ENCODE measurements around the gene RAPGEF4. TPM values are rescaled to one million over a fixed set of nuclear protein-coding genes. Genes with fewer than 3 reads are reported as not detected.

RAPGEF4 gene
- total RNA-seq, 1 donor from 2014 or later: 8.7 TPM

- Mint-ChIP-seq H3K36me3 (ENCODE audit: unreplicated experiment) (no peaks in the 10 kb centered on the region), H3K27ac (ENCODE audit: unreplicated experiment) (no peak overlapping the region), H3K9me3 (ENCODE audit: unreplicated experiment) (no peaks in the 10 kb centered on the region), H3K4me3 (ENCODE audit: unreplicated experiment) (no peak overlapping the region), H3K27me3 (ENCODE audit: unreplicated experiment) (no peaks in the 10 kb centered on the region), H3K4me1 (ENCODE audit: low read depth, unreplicated experiment) (peaks cover 6% of the 10 kb centered on the region)
- TF ChIP-seq CTCF (IDR thresholded peaks at IDR 0.05; ENCODE audit: partially characterized antibody, unreplicated experiment): no peak
- DNase-seq: no peak
Measured at GRCh38 chr2:173021939-173022371, 286.3 kb downstream of the RAPGEF4 start.

GRCh38 chr2:173023718-173024117 is 288.1 kb downstream of the RAPGEF4 start:
- Mint-ChIP-seq H3K27ac (ENCODE audit: unreplicated experiment) (no peak overlapping the region), H3K9me3 (ENCODE audit: unreplicated experiment) (no peaks in the 10 kb centered on the region), H3K4me3 (ENCODE audit: unreplicated experiment) (no peak overlapping the region), H3K4me1 (ENCODE audit: low read depth, unreplicated experiment) (peaks cover 8% of the 10 kb centered on the region), H3K27me3 (ENCODE audit: unreplicated experiment) (no peaks in the 10 kb centered on the region), H3K36me3 (ENCODE audit: unreplicated experiment) (no peaks in the 10 kb centered on the region)
- no peak for DNase-seq
- TF ChIP-seq CTCF (IDR thresholded peaks at IDR 0.05; ENCODE audit: partially characterized antibody, unreplicated experiment): no peak

GRCh38 chr2:173026479-173026878 is 290.8 kb downstream of the RAPGEF4 start:
- TF ChIP-seq CTCF (IDR thresholded peaks at IDR 0.05; ENCODE audit: partially characterized antibody, unreplicated experiment): no peak
- no peaks in the 10 kb centered on the region for H3K9me3 Mint-ChIP-seq (ENCODE audit: unreplicated experiment)
- H3K36me3 Mint-ChIP-seq (ENCODE audit: unreplicated experiment): no peaks in the 10 kb centered on the region
- H3K4me3 Mint-ChIP-seq (ENCODE audit: unreplicated experiment): no peak overlapping the region
- no peaks in the 10 kb centered on the region for H3K27me3 Mint-ChIP-seq (ENCODE audit: unreplicated experiment)
- no peak overlapping the region for H3K27ac Mint-ChIP-seq (ENCODE audit: unreplicated experiment)
- no peak for DNase-seq
- H3K4me1 Mint-ChIP-seq (ENCODE audit: low read depth, unreplicated experiment): peaks cover 8% of the 10 kb centered on the region

GRCh38 chr2:173027181-173028128 is 291.8 kb downstream of the RAPGEF4 start:
- H3K27me3 Mint-ChIP-seq (ENCODE audit: unreplicated experiment): no peaks in the 10 kb centered on the region
- peak; percentile 94 for TF ChIP-seq CTCF (IDR thresholded peaks at IDR 0.05; ENCODE audit: partially characterized antibody, unreplicated experiment)

GRCh38 chr2:173028141-173028540 is 292.5 kb downstream of the RAPGEF4 start:
- Mint-ChIP-seq H3K9me3 (ENCODE audit: unreplicated experiment) (no peaks in the 10 kb centered on the region), H3K4me1 (ENCODE audit: low read depth, unreplicated experiment) (peaks cover 8% of the 10 kb centered on the region), H3K27me3 (ENCODE audit: unreplicated experiment) (no peaks in the 10 kb centered on the region), H3K36me3 (ENCODE audit: unreplicated experiment) (no peaks in the 10 kb centered on the region), H3K27ac (ENCODE audit: unreplicated experiment) (no peak overlapping the region), H3K4me3 (ENCODE audit: unreplicated experiment) (no peak overlapping the region)
- no peak for TF ChIP-seq CTCF (IDR thresholded peaks at IDR 0.05; ENCODE audit: partially characterized antibody, unreplicated experiment)
- DNase-seq: no peak

More at GRCh38 chr2:173027181-173028128, 291.8 kb downstream of the RAPGEF4 start:
- no peaks in the 10 kb centered on the region for H3K36me3 Mint-ChIP-seq (ENCODE audit: unreplicated experiment)
- no peak overlapping the region for H3K27ac Mint-ChIP-seq (ENCODE audit: unreplicated experiment)
- peaks cover 8% of the 10 kb centered on the region for H3K4me1 Mint-ChIP-seq (ENCODE audit: low read depth, unreplicated experiment)
- H3K9me3 Mint-ChIP-seq (ENCODE audit: unreplicated experiment): no peaks in the 10 kb centered on the region
- H3K4me3 Mint-ChIP-seq (ENCODE audit: unreplicated experiment): no peak overlapping the region
- peak; percentile 76 for DNase-seq

All from glutamatergic neuron (in vitro differentiated cells).